K562 (cell line): ENCODE results near the gene ANO10.

Experiments
- BRCA1 ChIP-seq, 2 experiments: fragments of 450-650 bp in 1 of 2; sonication (generic) in 1 of 2; formaldehyde crosslinking in 1 of 2; IDR thresholded peaks; 2 replicates each; pipeline versions ENCODE4 v1.5.0 to v1.6.1; 2017 to 2020; ENCODE audit warnings: mild to moderate bottlenecking in 1 of 2, missing genetic modification reagents in 1 of 2
- CTBP1 ChIP-seq: fragments of 450-650 bp; IDR thresholded peaks from 2 replicates; pipeline ENCODE4 v1.6.1; 2016; ENCODE audit warnings: borderline replicate concordance
- FOXP1 ChIP-seq: sonication (generic); formaldehyde crosslinking; IDR thresholded peaks from 2 replicates; pipeline ENCODE4 v1.8.0; 2022; ENCODE audit warnings: mild to moderate bottlenecking, missing genetic modification reagents
- HDAC1 ChIP-seq, 2 experiments: fragments of 450-650 bp; IDR thresholded peaks; 2 replicates each; pipeline ENCODE4 v1.6.1; 2016 to 2017; ENCODE audit warnings: inconsistent platforms in 1 of 2, mild to moderate bottlenecking in 1 of 2, moderate library complexity in 1 of 2
- MYNN ChIP-seq, 2 experiments: sonication (generic); formaldehyde crosslinking in 1 of 2; IDR thresholded peaks; 2 replicates each; pipeline versions ENCODE4 v1.5.0 to v1.6.1; 2016 to 2020; ENCODE audit warnings: antibody characterized with exemption in 1 of 2, missing genetic modification reagents in 1 of 2
- SP1 ChIP-seq: sonication (generic); formaldehyde crosslinking; IDR thresholded peaks from 2 replicates; pipeline ENCODE4 v1.8.1; 2022; ENCODE audit warnings: mild to moderate bottlenecking, missing genetic modification reagents
- ZEB2 ChIP-seq: fragments of 450-650 bp; IDR thresholded peaks from 2 replicates; pipeline ENCODE4 v1.6.1; 2016
- ZNF76 ChIP-seq: fragments of 250-450 bp; sonication (Bioruptor Pico); IDR thresholded peaks from 2 replicates; pipeline ENCODE4 v1.4.0; 2020; ENCODE audit warnings: mild to moderate bottlenecking, moderate library complexity, borderline replicate concordance
- ZNF79 ChIP-seq: fragments of 250-450 bp; sonication (Bioruptor Pico); IDR thresholded peaks from 2 replicates; pipeline ENCODE4 v1.4.0; 2020; ENCODE audit warnings: low read depth, mild to moderate bottlenecking, moderate library complexity
- TF ChIP-seq, protein P1 (sequence below): sonication (generic); formaldehyde crosslinking; IDR thresholded peaks from 2 replicates; pipeline ENCODE4 v1.8.1; 2023; ENCODE audit warnings: mild to moderate bottlenecking, missing genetic modification reagents
- TF ChIP-seq, protein P2 (sequence below): sonication (generic); formaldehyde crosslinking; IDR thresholded peaks from 2 replicates; pipeline ENCODE4 v1.8.1; 2022; ENCODE audit warnings: missing genetic modification reagents
- TF ChIP-seq, protein P3 (sequence below): fragments of 250-450 bp; sonication (Bioruptor Pico); IDR thresholded peaks from 2 replicates; pipeline ENCODE4 v1.5.1; 2021; ENCODE audit warnings: mild to moderate bottlenecking
- TF ChIP-seq, protein P4 (sequence below): fragments of 250-450 bp; sonication (Bioruptor Pico); IDR thresholded peaks from 2 replicates; pipeline ENCODE4 v1.4.0; 2020; ENCODE audit warnings: mild to moderate bottlenecking, moderate library complexity

DNA sequence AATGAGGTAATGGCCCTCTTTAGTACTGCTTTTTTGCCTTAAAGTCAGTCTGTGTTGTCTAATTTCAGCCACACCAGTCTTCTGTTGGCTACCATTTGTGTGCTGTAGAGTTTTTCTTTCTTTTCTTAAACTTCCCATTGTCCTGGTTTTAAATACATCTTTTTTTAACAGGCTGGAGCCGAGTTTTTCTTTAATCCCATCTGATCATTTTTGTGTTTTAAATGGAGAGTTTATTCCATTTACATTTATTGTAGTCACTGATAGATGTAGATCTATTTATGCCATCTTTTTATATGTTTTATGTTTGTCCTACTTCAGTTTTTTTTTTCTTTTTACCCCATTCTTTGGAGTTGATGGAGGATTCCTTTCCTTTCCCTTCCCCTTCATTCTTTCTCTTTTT lies 286.0 kb downstream of the ANO10 start:
- TF ChIP-seq SP1 (CRISPR knock-in tag) (no peak), ZNF76 (no peak), MYNN (IDR thresholded peaks at IDR 0.05) (no peak), MYNN (CRISPR knock-in tag; IDR thresholded peaks at IDR 0.05) (no peak), HDAC1 (IDR thresholded peaks at IDR 0.05) (no peak), CTBP1 (no peak), ZNF79 (no peak), BRCA1 (IDR thresholded peaks at IDR 0.05) (no peak), BRCA1 (CRISPR knock-in tag; IDR thresholded peaks at IDR 0.05) (no peak), ZEB2 (no peak), FOXP1 (CRISPR knock-in tag) (no peak)
- TF ChIP-seq, protein P1, sequence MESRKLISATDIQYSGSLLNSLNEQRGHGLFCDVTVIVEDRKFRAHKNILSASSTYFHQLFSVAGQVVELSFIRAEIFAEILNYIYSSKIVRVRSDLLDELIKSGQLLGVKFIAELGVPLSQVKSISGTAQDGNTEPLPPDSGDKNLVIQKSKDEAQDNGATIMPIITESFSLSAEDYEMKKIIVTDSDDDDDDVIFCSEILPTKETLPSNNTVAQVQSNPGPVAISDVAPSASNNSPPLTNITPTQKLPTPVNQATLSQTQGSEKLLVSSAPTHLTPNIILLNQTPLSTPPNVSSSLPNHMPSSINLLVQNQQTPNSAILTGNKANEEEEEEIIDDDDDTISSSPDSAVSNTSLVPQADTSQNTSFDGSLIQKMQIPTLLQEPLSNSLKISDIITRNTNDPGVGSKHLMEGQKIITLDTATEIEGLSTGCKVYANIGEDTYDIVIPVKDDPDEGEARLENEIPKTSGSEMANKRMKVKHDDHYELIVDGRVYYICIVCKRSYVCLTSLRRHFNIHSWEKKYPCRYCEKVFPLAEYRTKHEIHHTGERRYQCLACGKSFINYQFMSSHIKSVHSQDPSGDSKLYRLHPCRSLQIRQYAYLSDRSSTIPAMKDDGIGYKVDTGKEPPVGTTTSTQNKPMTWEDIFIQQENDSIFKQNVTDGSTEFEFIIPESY (CRISPR knock-in tag), result no peak
- TF ChIP-seq, protein P2, sequence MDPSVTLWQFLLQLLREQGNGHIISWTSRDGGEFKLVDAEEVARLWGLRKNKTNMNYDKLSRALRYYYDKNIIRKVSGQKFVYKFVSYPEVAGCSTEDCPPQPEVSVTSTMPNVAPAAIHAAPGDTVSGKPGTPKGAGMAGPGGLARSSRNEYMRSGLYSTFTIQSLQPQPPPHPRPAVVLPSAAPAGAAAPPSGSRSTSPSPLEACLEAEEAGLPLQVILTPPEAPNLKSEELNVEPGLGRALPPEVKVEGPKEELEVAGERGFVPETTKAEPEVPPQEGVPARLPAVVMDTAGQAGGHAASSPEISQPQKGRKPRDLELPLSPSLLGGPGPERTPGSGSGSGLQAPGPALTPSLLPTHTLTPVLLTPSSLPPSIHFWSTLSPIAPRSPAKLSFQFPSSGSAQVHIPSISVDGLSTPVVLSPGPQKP (CRISPR knock-in tag), result no peak
- TF ChIP-seq, protein P3, sequence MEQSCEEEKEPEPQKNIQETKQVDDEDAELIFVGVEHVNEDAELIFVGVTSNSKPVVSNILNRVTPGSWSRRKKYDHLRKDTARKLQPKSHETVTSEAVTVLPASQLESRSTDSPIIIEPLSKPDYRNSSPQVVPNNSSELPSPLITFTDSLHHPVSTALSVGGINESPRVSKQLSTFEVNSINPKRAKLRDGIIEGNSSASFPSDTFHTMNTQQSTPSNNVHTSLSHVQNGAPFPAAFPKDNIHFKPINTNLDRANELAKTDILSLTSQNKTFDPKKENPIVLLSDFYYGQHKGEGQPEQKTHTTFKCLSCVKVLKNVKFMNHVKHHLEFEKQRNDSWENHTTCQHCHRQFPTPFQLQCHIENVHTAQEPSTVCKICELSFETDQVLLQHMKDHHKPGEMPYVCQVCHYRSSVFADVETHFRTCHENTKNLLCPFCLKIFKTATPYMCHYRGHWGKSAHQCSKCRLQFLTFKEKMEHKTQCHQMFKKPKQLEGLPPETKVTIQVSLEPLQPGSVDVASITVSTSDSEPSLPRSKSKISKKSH (CRISPR knock-in tag), result no peak
- TF ChIP-seq, protein P4, sequence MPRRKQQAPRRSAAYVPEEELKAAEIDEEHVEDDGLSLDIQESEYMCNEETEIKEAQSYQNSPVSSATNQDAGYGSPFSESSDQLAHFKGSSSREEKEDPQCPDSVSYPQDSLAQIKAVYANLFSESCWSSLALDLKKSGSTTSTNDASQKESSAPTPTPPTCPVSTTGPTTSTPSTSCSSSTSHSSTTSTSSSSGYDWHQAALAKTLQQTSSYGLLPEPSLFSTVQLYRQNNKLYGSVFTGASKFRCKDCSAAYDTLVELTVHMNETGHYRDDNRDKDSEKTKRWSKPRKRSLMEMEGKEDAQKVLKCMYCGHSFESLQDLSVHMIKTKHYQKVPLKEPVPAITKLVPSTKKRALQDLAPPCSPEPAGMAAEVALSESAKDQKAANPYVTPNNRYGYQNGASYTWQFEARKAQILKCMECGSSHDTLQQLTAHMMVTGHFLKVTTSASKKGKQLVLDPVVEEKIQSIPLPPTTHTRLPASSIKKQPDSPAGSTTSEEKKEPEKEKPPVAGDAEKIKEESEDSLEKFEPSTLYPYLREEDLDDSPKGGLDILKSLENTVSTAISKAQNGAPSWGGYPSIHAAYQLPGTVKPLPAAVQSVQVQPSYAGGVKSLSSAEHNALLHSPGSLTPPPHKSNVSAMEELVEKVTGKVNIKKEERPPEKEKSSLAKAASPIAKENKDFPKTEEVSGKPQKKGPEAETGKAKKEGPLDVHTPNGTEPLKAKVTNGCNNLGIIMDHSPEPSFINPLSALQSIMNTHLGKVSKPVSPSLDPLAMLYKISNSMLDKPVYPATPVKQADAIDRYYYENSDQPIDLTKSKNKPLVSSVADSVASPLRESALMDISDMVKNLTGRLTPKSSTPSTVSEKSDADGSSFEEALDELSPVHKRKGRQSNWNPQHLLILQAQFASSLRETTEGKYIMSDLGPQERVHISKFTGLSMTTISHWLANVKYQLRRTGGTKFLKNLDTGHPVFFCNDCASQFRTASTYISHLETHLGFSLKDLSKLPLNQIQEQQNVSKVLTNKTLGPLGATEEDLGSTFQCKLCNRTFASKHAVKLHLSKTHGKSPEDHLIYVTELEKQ (CRISPR knock-in tag), result no peak
